Measurements from ENCODE around the gene TSHZ3.

DNA sequence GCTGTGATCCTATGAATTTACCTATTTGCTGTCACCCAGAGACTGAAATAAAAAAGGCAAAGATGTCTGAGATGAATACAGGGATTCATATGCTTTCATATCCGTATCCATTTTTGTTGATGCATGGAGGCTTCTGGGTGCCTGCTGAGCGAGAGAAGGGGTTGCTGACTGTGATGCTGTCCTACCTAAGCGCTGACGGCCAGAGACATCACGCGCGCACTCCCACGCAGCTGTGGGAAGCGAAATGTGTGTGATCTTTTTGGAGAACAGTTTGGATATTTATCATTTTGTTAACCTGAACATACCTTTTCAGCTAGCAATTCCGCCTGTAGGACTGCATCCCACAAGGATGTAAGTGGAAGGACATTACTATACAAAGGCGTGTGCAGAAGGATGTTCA is 23.9 kb downstream of the TSHZ3 start:
- TF ChIP-seq, protein P1, sequence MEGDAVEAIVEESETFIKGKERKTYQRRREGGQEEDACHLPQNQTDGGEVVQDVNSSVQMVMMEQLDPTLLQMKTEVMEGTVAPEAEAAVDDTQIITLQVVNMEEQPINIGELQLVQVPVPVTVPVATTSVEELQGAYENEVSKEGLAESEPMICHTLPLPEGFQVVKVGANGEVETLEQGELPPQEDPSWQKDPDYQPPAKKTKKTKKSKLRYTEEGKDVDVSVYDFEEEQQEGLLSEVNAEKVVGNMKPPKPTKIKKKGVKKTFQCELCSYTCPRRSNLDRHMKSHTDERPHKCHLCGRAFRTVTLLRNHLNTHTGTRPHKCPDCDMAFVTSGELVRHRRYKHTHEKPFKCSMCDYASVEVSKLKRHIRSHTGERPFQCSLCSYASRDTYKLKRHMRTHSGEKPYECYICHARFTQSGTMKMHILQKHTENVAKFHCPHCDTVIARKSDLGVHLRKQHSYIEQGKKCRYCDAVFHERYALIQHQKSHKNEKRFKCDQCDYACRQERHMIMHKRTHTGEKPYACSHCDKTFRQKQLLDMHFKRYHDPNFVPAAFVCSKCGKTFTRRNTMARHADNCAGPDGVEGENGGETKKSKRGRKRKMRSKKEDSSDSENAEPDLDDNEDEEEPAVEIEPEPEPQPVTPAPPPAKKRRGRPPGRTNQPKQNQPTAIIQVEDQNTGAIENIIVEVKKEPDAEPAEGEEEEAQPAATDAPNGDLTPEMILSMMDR (IDR thresholded peaks at IDR 0.05), result no peak
- TF ChIP-seq POLR2A (IDR thresholded peaks at IDR 0.05), result no peak
